Colon (tissue), 2 donors: ENCODE data around the gene RLIM.
"Not testable (repeated sequence)": the region's sequence is repeated elsewhere in the genome, so short reads cannot be mapped to it uniquely, and the experiment has no call there.

ENCODE experiments used
- FAIRE-seq: peaks from 2 replicates; lab custom pipeline; 2012; peaks lifted over from hg19 to GRCh38; lab: Jason Lieb, UNC
- donor health status: control.
- donor health status: control.

RLIM gene, protein sequence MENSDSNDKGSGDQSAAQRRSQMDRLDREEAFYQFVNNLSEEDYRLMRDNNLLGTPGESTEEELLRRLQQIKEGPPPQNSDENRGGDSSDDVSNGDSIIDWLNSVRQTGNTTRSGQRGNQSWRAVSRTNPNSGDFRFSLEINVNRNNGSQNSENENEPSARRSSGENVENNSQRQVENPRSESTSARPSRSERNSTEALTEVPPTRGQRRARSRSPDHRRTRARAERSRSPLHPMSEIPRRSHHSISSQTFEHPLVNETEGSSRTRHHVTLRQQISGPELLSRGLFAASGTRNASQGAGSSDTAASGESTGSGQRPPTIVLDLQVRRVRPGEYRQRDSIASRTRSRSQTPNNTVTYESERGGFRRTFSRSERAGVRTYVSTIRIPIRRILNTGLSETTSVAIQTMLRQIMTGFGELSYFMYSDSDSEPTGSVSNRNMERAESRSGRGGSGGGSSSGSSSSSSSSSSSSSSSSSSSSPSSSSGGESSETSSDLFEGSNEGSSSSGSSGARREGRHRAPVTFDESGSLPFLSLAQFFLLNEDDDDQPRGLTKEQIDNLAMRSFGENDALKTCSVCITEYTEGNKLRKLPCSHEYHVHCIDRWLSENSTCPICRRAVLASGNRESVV

DNA sequence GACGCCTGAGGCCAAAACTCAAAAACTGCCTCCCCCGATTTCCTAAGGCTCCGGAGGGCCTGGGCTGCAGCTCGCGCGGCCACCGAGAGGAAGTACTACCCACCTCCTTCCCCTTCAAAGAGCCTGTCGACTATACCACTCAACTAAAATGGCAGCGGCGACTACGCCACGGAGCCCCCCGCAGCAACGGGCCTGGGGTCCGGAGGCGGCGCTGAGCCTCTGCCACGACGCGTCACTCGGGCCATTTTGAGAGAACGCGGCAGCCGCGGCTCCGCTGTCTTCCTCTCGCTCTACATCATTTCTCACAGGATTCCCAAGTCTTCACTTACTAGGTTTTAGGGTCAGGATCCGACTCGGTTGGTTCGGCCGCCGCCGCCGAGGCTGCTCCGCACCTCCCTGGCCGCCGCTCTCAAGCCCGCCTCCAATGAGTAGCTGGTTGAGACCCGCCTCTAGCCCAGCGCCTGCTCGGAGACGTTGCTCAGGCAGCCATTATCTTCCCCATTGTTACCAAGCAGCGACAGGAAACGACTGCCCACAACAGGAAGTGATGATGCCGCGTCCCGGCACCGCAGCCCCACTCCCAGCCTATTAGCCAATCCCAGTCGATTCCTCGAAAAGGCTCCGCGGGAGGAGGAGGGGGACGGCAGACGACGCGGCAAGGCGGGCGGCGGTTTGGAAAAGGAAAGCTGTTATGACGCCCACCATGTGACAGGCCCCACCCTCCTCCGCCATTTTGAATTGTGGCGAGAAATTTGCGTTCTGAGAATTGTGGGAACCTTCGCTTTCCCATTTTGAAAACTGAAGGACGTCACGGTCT lies at the start of gene RLIM:
RLIM (minus strand) TSS at position 532 of the 817 bp plus-strand sequence. CDS start 18,647 bp downstream, outside the sequence.
- peak; percentile 99 for FAIRE-seq

DNA sequence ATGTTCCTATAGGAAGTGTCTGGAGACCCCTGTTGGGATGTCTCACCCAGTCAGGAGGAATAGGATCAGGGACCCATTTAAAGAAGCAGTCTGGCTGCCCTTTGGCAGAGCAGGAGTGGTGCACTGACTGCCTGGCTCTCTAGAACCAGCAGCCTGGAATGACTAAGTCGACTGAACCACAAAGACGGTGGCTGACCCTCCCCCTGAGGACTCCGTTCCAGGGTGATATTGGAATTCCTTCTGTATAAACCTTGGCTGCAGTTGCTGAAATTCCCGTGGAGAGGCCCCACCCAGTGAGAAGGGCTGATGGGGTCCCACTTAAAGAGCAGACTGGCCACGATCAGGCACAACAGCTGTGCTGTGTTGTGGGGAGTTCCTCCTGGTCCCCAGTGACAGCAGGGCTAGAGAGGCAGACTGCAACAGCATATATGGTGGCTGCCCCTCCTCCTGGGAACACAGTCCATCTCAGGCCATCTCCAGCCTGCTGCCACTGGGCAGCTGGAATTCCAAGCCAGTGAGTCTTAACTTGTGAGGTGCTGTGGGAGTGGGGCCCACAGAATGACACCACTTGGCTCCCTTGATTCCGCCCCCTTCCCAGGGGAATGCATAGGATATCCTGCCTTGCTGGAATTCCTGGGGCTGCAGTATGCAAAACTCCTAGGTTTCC lies 41.8 kb upstream of the RLIM start:
- no peak for FAIRE-seq

- FAIRE-seq, result not testable (repeated sequence)
Measured at GRCh38 chrX:74654953-74655352, 40.5 kb upstream of the RLIM start.

- FAIRE-seq, result no peak
Measured at GRCh38 chrX:74636749-74637314, 22.4 kb upstream of the RLIM start.

GRCh38 chrX:74613370-74614092 lies 893 bp downstream of the RLIM start:
- FAIRE-seq, result no peak

DNA sequence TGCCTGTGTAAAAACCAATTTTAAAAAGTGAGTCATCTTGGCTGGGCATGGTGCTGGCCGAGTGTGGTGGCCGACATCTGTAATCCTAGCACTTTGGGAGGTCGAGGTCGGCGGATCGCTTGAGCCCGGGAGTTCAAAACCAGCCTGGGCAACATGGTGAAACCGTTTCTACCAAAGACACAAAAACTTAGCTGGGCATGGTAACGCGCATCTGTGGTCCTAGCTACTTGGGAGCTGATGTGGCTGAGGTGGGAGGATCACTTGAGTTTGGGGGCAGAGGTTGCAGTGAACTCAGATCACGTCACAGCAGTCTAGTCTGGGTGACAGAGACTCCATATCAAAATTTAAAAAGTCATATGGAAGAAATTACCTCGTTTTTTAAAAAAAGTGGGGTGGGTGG lies 7.6 kb downstream of the RLIM start:
- FAIRE-seq, result no peak

DNA sequence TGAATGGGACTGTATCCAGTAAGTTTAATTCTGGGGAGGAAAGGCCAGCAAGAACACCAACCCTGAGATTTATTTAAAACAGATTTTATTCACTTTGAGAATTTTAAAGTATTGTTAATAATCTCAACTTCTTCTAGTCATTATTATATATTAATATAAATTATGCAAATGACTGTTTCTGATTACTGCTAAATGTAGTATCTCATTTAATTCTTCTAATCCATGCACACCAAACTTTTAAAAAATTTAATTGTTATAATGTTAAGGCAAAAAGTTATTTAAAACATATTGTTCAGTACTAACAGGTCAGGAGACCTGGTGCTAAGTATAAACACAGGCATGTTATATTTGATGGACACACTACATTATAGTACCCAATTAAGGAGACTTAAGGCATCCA lies 8.1 kb downstream of the RLIM start:
- no peak for FAIRE-seq

- no peak for FAIRE-seq
Measured at GRCh38 chrX:74603040-74603439, 11.4 kb downstream of the RLIM start.

DNA sequence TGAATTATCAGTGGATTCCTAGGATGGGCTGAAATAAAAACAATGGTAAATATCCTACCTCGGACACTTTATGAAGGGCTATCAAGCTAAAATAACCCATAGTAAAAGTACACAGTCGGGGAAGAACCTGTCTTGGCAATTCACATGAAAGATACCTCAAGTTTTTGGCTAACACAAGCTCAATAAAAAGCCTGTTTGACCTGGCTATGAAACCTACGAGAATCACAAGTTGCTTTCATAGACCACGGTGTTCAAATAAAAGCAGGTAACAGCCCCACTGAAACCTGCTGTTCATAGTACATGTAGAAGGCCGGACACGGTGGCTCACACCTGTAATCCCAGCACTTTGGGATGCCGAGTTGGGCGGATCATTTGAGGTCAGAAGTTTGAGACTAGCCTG lies 12.3 kb downstream of the RLIM start:
- no peak for FAIRE-seq

- FAIRE-seq, result no peak
Measured at GRCh38 chrX:74593593-74593992, 20.8 kb downstream of the RLIM start.

GRCh38 chrX:74585766-74586165 lies 28.7 kb downstream of the RLIM start:
- FAIRE-seq, result no peak

DNA sequence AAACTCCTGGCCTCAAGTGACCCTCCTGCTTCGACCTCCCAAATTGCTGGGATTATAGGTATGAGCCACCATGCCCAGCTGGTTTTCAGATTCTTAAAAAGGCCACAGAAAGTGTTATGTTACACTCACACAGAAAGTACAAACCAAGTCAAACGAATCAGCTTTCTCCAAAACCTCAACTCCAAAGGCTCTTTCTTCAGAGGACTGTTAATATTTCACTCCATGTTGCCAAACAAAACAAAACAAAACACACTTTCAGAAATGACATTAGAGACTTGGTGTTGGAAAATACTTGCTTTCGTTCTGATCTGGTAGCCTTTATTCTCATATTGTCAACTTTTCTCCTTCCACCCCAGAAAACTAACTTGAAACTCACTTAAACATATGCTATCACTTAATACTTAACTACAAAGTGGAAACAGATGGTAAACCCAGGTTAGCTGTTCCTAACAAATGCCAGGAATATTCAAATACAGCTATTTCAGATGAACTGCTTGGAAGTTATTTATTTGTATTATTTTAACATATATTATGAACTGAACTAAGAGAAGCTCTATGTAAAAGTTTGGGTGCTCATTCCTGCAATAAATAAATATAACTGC lies 34.7 kb downstream of the RLIM start:
- FAIRE-seq, result no peak

DNA sequence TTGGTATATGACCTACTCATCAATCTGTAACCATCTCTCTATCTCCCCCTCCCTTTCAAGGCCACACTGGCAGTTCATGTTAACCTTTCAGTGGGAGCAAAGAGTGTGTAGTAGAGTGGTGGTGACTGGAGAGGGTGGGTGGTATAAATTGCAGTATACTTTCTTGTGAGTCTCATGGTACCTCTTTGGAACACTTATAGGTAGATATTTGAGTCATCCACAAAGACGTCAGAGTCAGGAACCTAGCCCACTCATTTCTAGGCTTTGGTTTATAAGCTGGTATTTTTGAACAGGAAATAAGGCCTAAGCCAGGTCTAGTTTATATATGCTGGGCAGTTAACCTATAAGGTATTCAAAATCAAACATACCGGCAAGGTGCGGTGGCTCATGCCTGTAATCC lies 36.3 kb downstream of the RLIM start:
- no peak for FAIRE-seq

DNA sequence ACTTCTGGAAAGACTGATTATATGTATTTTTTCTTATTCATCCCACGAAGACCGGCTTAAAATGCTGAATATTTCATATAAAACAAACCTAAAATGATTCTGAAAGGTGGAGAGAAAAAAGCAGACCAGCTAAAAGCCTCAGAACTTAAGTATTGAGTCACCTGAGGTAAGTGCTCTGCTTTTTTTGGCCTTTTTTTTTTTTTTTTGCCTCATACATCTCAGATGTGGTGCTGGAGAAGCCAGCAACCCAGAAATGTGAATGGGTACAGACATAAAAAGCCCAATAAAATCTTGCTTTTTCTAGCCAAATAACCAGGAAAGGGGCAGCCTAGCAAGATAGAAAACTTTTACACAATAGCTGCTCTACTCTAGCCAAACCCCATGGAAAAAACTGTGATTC lies 57.0 kb downstream of the RLIM start:
- FAIRE-seq, result no peak

GRCh38 chrX:74551934-74552333 lies 62.5 kb downstream of the RLIM start:
- FAIRE-seq, result no peak

- FAIRE-seq, result no peak
Measured at GRCh38 chrX:74550295-74550802, 64.1 kb downstream of the RLIM start.

DNA sequence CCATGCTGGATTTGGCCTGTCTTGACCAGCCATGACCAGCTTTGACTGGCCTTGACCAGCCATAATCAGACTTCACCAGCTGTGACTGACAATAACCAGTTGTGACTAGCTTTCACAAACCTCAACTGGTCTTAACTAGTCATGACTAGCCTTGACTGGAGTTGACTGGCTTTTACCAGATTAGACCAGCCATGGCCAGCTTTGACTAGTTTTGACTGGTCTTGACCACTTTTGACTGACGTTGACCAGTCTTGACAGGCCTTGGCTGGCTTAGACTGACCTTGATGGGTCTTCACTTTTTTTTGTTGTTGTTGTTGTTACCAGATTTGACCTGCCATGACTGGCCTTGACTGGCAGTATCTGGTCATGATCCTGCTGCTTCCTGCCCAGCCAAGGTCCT lies 67.4 kb downstream of the RLIM start:
- no peak for FAIRE-seq

DNA sequence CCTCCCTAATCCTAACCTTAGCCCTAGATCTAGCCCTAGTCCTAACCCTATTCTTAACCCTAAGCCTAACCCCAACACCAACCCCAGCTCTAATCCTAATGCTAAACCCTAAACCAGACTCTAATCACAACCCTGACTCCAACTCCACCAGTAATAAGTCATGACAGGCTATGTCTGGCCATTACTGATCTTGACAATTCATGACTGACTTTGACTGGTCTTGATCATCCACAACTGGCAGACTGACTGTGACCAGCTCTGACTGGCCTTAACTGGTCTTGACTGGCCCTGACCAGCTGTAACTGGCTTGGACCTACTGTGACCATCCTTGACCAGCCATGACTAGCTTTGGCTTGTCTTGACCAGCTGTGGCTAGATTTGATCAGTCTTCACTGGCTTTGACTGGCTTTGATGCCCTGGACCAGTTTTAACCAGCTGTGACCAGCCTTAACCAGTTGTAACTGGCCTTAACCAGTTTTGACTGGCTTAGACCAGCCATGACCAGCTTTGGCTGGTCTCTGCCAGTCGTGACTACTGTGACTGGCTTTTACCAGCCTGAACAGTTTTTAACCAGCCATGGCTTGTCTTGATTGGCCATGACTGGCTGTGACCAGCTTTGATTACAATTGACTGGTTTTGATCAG lies 68.4 kb downstream of the RLIM start:
- FAIRE-seq, result no peak

- no peak for FAIRE-seq
Measured at GRCh38 chrX:74540635-74541249, 73.7 kb downstream of the RLIM start.
